K562 (cell line): ENCODE measurements around the gene ACBD6. TPM values are rescaled to one million over a fixed set of nuclear protein-coding genes. Genes with fewer than 3 reads are reported as not detected.

Source experiments
- BCOR ChIP-seq: fragments of 450-650 bp; IDR thresholded peaks from 2 replicates; pipeline ENCODE4 v1.6.1; 2016
- C11orf30 ChIP-seq: fragments of 450-650 bp; IDR thresholded peaks from 2 replicates; pipeline ENCODE4 v1.6.1; 2016; ENCODE audit warnings: low read depth, mild to moderate bottlenecking
- CBFB ChIP-seq: sonication (generic); formaldehyde crosslinking; IDR thresholded peaks from 2 replicates; pipeline ENCODE4 v1.4.0; 2020; ENCODE audit warnings: mild to moderate bottlenecking, missing genetic modification reagents
- CBX2 ChIP-seq: fragments of 200-600 bp; sonication (generic); IDR thresholded peaks from one replicate; pipeline ENCODE4 v1.6.1; 2012; ENCODE audit warnings: mild to moderate bottlenecking, low read length, inconsistent platforms; ENCODE audit not compliant: insufficient read depth, poor library complexity, severe bottlenecking
- CREB3L1 ChIP-seq: fragments of 450-650 bp; IDR thresholded peaks from 2 replicates; pipeline ENCODE4 v1.6.1; 2014; ENCODE audit warnings: low read depth, mild to moderate bottlenecking, moderate library complexity, borderline replicate concordance
- ETV1 ChIP-seq: fragments of 450-650 bp; conservative IDR thresholded peaks from 2 replicates; pipeline ENCODE4 v1.6.1; 2016; ENCODE audit warnings: missing genetic modification characterization, control low read depth, low read depth, missing compliant biosample characterization
- JUND ChIP-seq, 2 experiments: IDR thresholded peaks; 2 replicates in 1 of 2; 3 replicates in 1 of 2; pipeline ENCODE4 v1.6.1; 2011; ENCODE audit warnings: borderline replicate concordance in 2 of 2, low read depth in 2 of 2, low read length in 2 of 2, improper control_type of control experiment in 1 of 2, missing biosample characterization in 1 of 2, missing genetic modification characterization in 1 of 2, missing genetic modification reagents in 1 of 2
- LCOR ChIP-seq: sonication (generic); formaldehyde crosslinking; IDR thresholded peaks from 2 replicates; pipeline ENCODE4 v1.8.0; 2022; ENCODE audit warnings: mild to moderate bottlenecking, missing genetic modification reagents
- MIER1 ChIP-seq: fragments of 450-650 bp; IDR thresholded peaks from 2 replicates; pipeline ENCODE4 v1.6.1; 2016; ENCODE audit warnings: antibody characterized with exemption, mild to moderate bottlenecking, low read depth
- PBX2 ChIP-seq, 2 experiments: IDR thresholded peaks in 1 of 2; conservative IDR thresholded peaks in 1 of 2; 2 replicates each; pipeline ENCODE4 v1.6.1; 2016; ENCODE audit warnings: low read depth in 2 of 2, mild to moderate bottlenecking in 1 of 2, missing compliant biosample characterization in 1 of 2, missing genetic modification characterization in 1 of 2, moderate library complexity in 1 of 2
- SRSF1 ChIP-seq: fragments of 200-400 bp; formaldehyde crosslinking; IDR thresholded peaks from 2 replicates; pipeline ENCODE4 v1.6.1; 2017; ENCODE audit warnings: mild to moderate bottlenecking, low read depth, low read length, moderate library complexity
- TSC22D4 ChIP-seq: fragments of 450-650 bp; IDR thresholded peaks from 2 replicates; pipeline ENCODE4 v1.6.1; 2016; ENCODE audit warnings: missing genetic modification characterization, missing biosample characterization, control low read depth
- XRCC5 ChIP-seq: fragments of 200-400 bp; formaldehyde crosslinking; IDR thresholded peaks from 2 replicates; pipeline ENCODE4 v1.6.1; 2017; ENCODE audit warnings: low read depth, mild to moderate bottlenecking, low read length
- ZBTB8A ChIP-seq: fragments of 450-650 bp; IDR thresholded peaks from 2 replicates; pipeline ENCODE4 v1.6.1; 2018; ENCODE audit warnings: mild to moderate bottlenecking, moderate library complexity; ENCODE audit not compliant: partially characterized antibody
- ZFX ChIP-seq: sonication (generic); formaldehyde crosslinking; IDR thresholded peaks from 2 replicates; pipeline ENCODE4 v1.8.0; 2022; ENCODE audit warnings: mild to moderate bottlenecking, missing genetic modification reagents, moderate library complexity
- ZMIZ1 ChIP-seq, 2 experiments: fragments of 150-350 bp in 1 of 2; IDR thresholded peaks; 2 replicates each; pipeline ENCODE4 v1.6.1; 2012 to 2016; ENCODE audit warnings: low read depth in 2 of 2, low read length in 2 of 2, mild to moderate bottlenecking in 1 of 2, moderate library complexity in 1 of 2
- ZNF507 ChIP-seq: conservative IDR thresholded peaks from 2 replicates; pipeline ENCODE4 v1.6.1; 2017; ENCODE audit warnings: missing genetic modification characterization, missing compliant biosample characterization
- ZNF76 ChIP-seq: fragments of 250-450 bp; sonication (Bioruptor Pico); IDR thresholded peaks from 2 replicates; pipeline ENCODE4 v1.4.0; 2020; ENCODE audit warnings: mild to moderate bottlenecking, moderate library complexity, borderline replicate concordance
- polyA plus RNA-seq, 8 experiments: library from polyadenylated mRNA; depleted of rRNA in 4 of 8; stranded (reverse) in 5 of 8; unstranded in 3 of 8; fragments of >200 nt; fragmentation: Nextera tagmentation in 2 of 8; fragmentation: Illumina TruSeq in 1 of 8; extraction: Ambion mirVana in 2 of 8; extraction: Trizol in 1 of 8; gene quantifications; 2 replicates each; pipeline versions ENCODE4 v1.2.1 to v1.2.3, GENCODE V29; 2011 to 2014; ENCODE audit warnings: inconsistent platforms in 1 of 8, missing spikeins in 1 of 8
- total RNA-seq, 7 experiments: library from RNA; depleted of rRNA in 6 of 7; stranded (reverse); fragments of >200 nt in 6 of 7; fragmentation: Illumina TruSeq in 2 of 7; extraction: Trizol in 2 of 7; gene quantifications; 2 replicates each; pipeline versions ENCODE4 v1.2.1 to v1.2.3, GENCODE V29; 2011 to 2021; ENCODE audit warnings: low replicate concordance in 1 of 7

The ACBD6 gene
- total and polyA plus RNA-seq, 9 of the 15 experiments (the other 6 are each of a cell fraction or from before 2014, with no cell fraction given): 16.9 to 107 (median 77.7) TPM

GRCh38 chr1:180502361-180503279, at the start of gene ACBD6 (continued):
- TF ChIP-seq JUND (IDR thresholded peaks at IDR 0.05; ENCODE audit: borderline replicate concordance, low read depth, low read length): peak; percentile 60; the same call in 1 of the 2 replicates
- TF ChIP-seq JUND (tag; IDR thresholded peaks at IDR 0.05; ENCODE audit: borderline replicate concordance, low read depth, low read length): peak; percentile 37; the same call in 1 of the 3 replicates
- TF ChIP-seq CBX2: no peak
- no peak for TF ChIP-seq TSC22D4 (tag)
- peak; percentile 84 for TF ChIP-seq C11orf30
- TF ChIP-seq ZNF76: peak; percentile 86; the same call in 1 of the 2 replicates
- no peak for TF ChIP-seq PBX2 (CRISPR knock-in tag; IDR thresholded peaks at IDR 0.05; ENCODE audit: low read depth)
- TF ChIP-seq PBX2 (tag; conservative IDR thresholded peaks at IDR 0.05; ENCODE audit: low read depth): no peak
- TF ChIP-seq ZNF507: no peak
- no peak for TF ChIP-seq SRSF1
- peak; percentile 55; the same call in 1 of the 2 replicates for TF ChIP-seq ETV1 (tag)
- TF ChIP-seq ZBTB8A: no peak
- TF ChIP-seq MIER1: 0 out of 2 replicates have a peak, but pooled peaks have one; percentile 50
- peak; percentile 66 for TF ChIP-seq BCOR
- TF ChIP-seq CREB3L1: peak; percentile 88; the same call in 1 of the 2 replicates
- TF ChIP-seq LCOR (CRISPR knock-in tag): peak; percentile 84
- TF ChIP-seq XRCC5: peak; percentile 90
- TF ChIP-seq CBFB (CRISPR knock-in tag): peak; percentile 20; the same call in 1 of the 2 replicates
- TF ChIP-seq ZMIZ1 (IDR thresholded peaks at IDR 0.05; ENCODE audit: low read depth in 2 of 2, low read length in 2 of 2): peak in 1 of 2 experiments; percentile 69; a peak in 1 of 4 replicates
- TF ChIP-seq ZFX: peak; percentile 100
